ENCODE results near the gene KRTAP10-8. TPM values are rescaled to one million over a fixed set of nuclear protein-coding genes. Genes with fewer than 3 reads are reported as not detected.
"Not testable (repeated sequence)": the region's sequence is repeated elsewhere in the genome, so short reads cannot be mapped to it uniquely, and the experiment has no call there.

KRTAP10-8 gene
- total RNA-seq, 1 donor from 2014 or later, result not detected

- no peak for TF ChIP-seq CTCF (IDR thresholded peaks at IDR 0.05; ENCODE audit: borderline replicate concordance)
- intact Hi-C loops (cut with micrococcal nuclease), result no loop called here
- Histone ChIP-seq H3K9me3 (replicated peaks) (peaks cover 25% of the 10 kb centered on the region), H3K36me3 (no peaks in the 10 kb centered on the region), H3K4me1 (no peaks in the 10 kb centered on the region), H3K27me3 (ENCODE audit: low read depth) (peaks cover 35% of the 10 kb centered on the region), H3K27ac (replicated peaks) (no peak overlapping the region), H3K4me3 (no peak overlapping the region)
- no peak for DNase-seq
Observed at GRCh38 chr21:44639331-44639655, 27.4 kb downstream of the KRTAP10-8 start.

- intact Hi-C loops (cut with micrococcal nuclease), result no loop called here
- Histone ChIP-seq H3K36me3 (no peaks in the 10 kb centered on the region), H3K4me3 (no peak overlapping the region), H3K27me3 (ENCODE audit: low read depth) (peaks cover 35% of the 10 kb centered on the region), H3K4me1 (no peaks in the 10 kb centered on the region), H3K9me3 (replicated peaks) (peaks cover 40% of the 10 kb centered on the region), H3K27ac (replicated peaks) (no peak overlapping the region)
- no peak for TF ChIP-seq CTCF (IDR thresholded peaks at IDR 0.05; ENCODE audit: borderline replicate concordance)
- DNase-seq, result no peak
Observed at GRCh38 chr21:44640761-44641160, 28.9 kb downstream of the KRTAP10-8 start.

GRCh38 chr21:44643741-44644310 is 31.9 kb downstream of the KRTAP10-8 start:
- Histone ChIP-seq H3K4me1 (no peaks in the 10 kb centered on the region), H3K4me3 (no peak overlapping the region), H3K27ac (replicated peaks) (no peak overlapping the region), H3K36me3 (no peaks in the 10 kb centered on the region), H3K27me3 (ENCODE audit: low read depth) (peaks cover 22% of the 10 kb centered on the region), H3K9me3 (replicated peaks) (peaks cover 40% of the 10 kb centered on the region)
- no peak for TF ChIP-seq CTCF (IDR thresholded peaks at IDR 0.05; ENCODE audit: borderline replicate concordance)
- DNase-seq, result no peak
- intact Hi-C loops (cut with micrococcal nuclease), result no loop called here

- H3K9me3 ChIP-seq (replicated peaks), result peaks cover 40% of the 10 kb centered on the region
- DNase-seq, result no peak
- H3K27ac ChIP-seq (replicated peaks), result no peak overlapping the region
- intact Hi-C loops (cut with micrococcal nuclease), result no loop called here
- TF ChIP-seq CTCF (IDR thresholded peaks at IDR 0.05; ENCODE audit: borderline replicate concordance), result no peak
- peaks cover 22% of the 10 kb centered on the region for H3K27me3 ChIP-seq (ENCODE audit: low read depth)
- H3K36me3 ChIP-seq, result no peaks in the 10 kb centered on the region
- H3K4me3 ChIP-seq, result no peak overlapping the region
- no peaks in the 10 kb centered on the region for H3K4me1 ChIP-seq
Observed at GRCh38 chr21:44644878-44645277, 33.0 kb downstream of the KRTAP10-8 start.

- H3K4me1 ChIP-seq; H3K4me3 ChIP-seq; intact Hi-C loops (cut with micrococcal nuclease); H3K36me3 ChIP-seq; DNase-seq; H3K27ac ChIP-seq (replicated peaks): not testable (repeated sequence)
- peaks cover 27% of the 10 kb centered on the region for H3K9me3 ChIP-seq (replicated peaks)
- peaks cover 22% of the 10 kb centered on the region for H3K27me3 ChIP-seq (ENCODE audit: low read depth)
Observed at GRCh38 chr21:44646366-44647221, 34.7 kb downstream of the KRTAP10-8 start, which contains the start of gene KRTAP10-11. KRTAP10-11 (plus strand) TSS chr21:44646414; CDS start chr21:44646459, 45 bp downstream.

- no peak for TF ChIP-seq CTCF (IDR thresholded peaks at IDR 0.05; ENCODE audit: borderline replicate concordance)
- Histone ChIP-seq H3K27me3 (ENCODE audit: low read depth) (peaks cover 22% of the 10 kb centered on the region), H3K36me3 (no peaks in the 10 kb centered on the region), H3K27ac (replicated peaks) (no peak overlapping the region), H3K4me1 (no peaks in the 10 kb centered on the region), H3K9me3 (replicated peaks) (peaks cover 24% of the 10 kb centered on the region), H3K4me3 (no peak overlapping the region)
- DNase-seq, result no peak
- intact Hi-C loops (cut with micrococcal nuclease), result no loop called here
Observed at GRCh38 chr21:44647222-44647552, 35.3 kb downstream of the KRTAP10-8 start.
